ENCODE results near the gene GFRA3.
"Not testable (repeated sequence)": the region's sequence is repeated elsewhere in the genome, so short reads cannot be mapped to it uniquely, and the experiment has no call there.

Gene GFRA3, protein sequence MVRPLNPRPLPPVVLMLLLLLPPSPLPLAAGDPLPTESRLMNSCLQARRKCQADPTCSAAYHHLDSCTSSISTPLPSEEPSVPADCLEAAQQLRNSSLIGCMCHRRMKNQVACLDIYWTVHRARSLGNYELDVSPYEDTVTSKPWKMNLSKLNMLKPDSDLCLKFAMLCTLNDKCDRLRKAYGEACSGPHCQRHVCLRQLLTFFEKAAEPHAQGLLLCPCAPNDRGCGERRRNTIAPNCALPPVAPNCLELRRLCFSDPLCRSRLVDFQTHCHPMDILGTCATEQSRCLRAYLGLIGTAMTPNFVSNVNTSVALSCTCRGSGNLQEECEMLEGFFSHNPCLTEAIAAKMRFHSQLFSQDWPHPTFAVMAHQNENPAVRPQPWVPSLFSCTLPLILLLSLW

DNA sequence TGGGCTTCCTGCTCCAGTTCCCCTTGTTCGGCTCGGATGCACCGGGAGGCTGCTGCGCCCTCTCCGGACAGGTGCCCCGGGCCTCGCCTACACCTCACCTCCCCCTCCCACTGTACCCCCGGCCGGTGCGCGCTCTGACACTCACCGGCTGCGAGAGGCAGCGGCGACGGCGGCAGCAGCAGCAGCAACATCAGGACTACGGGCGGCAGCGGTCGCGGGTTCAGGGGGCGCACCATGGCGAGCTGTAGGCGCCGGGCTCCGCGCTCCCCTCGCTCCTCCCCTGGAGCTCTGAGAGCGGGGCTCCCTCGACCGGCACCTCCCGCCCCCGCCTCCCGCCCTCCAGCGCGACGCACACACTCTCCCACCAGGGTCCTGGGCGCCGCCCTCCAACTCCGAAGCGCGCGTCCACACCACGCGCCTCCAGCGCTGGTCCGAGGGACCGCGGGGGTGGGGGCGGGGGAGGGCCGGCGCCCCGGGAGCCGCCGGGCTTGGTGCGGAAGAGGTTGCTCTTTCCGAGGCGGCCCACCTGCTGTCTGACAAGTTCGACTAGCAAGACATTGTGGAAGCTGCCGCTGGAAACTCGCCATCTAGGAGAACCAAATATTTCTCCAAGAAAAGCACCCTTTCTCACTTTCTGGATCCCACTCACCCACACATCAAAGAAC, at the start of gene GFRA3:
TSS of gene GFRA3 (minus strand) at position 433 of the 665 bp plus-strand sequence. CDS start at position 236, 197 bp downstream.
- peak; percentile 56 for ATAC-seq
- no peak for TF ChIP-seq ZC3H10 (CRISPR knock-in tag; IDR thresholded peaks at IDR 0.05)
- TF ChIP-seq, protein P1, sequence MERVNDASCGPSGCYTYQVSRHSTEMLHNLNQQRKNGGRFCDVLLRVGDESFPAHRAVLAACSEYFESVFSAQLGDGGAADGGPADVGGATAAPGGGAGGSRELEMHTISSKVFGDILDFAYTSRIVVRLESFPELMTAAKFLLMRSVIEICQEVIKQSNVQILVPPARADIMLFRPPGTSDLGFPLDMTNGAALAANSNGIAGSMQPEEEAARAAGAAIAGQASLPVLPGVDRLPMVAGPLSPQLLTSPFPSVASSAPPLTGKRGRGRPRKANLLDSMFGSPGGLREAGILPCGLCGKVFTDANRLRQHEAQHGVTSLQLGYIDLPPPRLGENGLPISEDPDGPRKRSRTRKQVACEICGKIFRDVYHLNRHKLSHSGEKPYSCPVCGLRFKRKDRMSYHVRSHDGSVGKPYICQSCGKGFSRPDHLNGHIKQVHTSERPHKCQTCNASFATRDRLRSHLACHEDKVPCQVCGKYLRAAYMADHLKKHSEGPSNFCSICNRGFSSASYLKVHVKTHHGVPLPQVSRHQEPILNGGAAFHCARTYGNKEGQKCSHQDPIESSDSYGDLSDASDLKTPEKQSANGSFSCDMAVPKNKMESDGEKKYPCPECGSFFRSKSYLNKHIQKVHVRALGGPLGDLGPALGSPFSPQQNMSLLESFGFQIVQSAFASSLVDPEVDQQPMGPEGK (CRISPR knock-in tag; IDR thresholded peaks at IDR 0.05; ENCODE audit: borderline replicate concordance) = no peak
- TF ChIP-seq, protein P2, sequence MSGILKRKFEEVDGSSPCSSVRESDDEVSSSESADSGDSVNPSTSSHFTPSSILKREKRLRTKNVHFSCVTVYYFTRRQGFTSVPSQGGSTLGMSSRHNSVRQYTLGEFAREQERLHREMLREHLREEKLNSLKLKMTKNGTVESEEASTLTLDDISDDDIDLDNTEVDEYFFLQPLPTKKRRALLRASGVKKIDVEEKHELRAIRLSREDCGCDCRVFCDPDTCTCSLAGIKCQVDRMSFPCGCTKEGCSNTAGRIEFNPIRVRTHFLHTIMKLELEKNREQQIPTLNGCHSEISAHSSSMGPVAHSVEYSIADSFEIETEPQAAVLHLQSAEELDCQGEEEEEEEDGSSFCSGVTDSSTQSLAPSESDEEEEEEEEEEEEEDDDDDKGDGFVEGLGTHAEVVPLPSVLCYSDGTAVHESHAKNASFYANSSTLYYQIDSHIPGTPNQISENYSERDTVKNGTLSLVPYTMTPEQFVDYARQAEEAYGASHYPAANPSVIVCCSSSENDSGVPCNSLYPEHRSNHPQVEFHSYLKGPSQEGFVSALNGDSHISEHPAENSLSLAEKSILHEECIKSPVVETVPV (CRISPR knock-in tag; IDR thresholded peaks at IDR 0.05) = no peak
- no peak for TF ChIP-seq CSDC2 (CRISPR knock-in tag; IDR thresholded peaks at IDR 0.05)
- no peak for TF ChIP-seq ZFP30 (CRISPR knock-in tag; IDR thresholded peaks at IDR 0.05)
- no peak for TF ChIP-seq RARB (CRISPR knock-in tag; IDR thresholded peaks at IDR 0.05)
- TF ChIP-seq, protein P3, sequence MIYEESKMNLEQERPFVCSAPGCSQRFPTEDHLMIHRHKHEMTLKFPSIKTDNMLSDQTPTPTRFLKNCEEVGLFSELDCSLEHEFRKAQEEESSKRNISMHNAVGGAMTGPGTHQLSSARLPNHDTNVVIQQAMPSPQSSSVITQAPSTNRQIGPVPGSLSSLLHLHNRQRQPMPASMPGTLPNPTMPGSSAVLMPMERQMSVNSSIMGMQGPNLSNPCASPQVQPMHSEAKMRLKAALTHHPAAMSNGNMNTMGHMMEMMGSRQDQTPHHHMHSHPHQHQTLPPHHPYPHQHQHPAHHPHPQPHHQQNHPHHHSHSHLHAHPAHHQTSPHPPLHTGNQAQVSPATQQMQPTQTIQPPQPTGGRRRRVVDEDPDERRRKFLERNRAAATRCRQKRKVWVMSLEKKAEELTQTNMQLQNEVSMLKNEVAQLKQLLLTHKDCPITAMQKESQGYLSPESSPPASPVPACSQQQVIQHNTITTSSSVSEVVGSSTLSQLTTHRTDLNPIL (CRISPR knock-in tag; IDR thresholded peaks at IDR 0.05; ENCODE audit: low read depth) = no peak
- TF ChIP-seq GLIS3 (CRISPR knock-in tag; IDR thresholded peaks at IDR 0.05) = no peak
- TF ChIP-seq ZNF565 (CRISPR knock-in tag; conservative IDR thresholded peaks at IDR 0.05; ENCODE audit: low read depth) = no peak
- TF ChIP-seq ZFP3 (CRISPR knock-in tag; IDR thresholded peaks at IDR 0.05) = no peak
- TF ChIP-seq ZNF70 (CRISPR knock-in tag; IDR thresholded peaks at IDR 0.05) = no peak
- TF ChIP-seq BACH2 (CRISPR knock-in tag; IDR thresholded peaks at IDR 0.05; ENCODE audit: borderline replicate concordance) = no peak

DNA sequence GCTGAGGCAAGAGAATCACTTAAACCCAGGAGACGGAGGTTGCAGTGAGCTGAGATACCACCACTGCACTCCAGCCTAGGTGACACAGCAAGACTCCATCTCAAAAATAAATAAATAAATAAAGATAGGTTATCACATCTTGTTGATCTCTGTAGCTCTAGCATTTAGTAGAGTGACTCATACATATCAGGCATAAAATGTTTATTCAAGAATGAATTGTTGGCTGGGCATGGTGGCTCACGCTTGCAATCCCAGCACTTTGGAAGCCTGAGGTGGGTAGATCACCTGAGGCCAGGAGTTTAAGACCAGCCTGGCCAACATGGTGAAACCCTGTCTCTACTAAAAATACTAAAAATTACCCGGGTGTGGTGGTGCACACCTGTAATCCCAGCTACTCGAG, 43.8 kb upstream of the GFRA3 start:
- not testable (repeated sequence) for ATAC-seq

DNA sequence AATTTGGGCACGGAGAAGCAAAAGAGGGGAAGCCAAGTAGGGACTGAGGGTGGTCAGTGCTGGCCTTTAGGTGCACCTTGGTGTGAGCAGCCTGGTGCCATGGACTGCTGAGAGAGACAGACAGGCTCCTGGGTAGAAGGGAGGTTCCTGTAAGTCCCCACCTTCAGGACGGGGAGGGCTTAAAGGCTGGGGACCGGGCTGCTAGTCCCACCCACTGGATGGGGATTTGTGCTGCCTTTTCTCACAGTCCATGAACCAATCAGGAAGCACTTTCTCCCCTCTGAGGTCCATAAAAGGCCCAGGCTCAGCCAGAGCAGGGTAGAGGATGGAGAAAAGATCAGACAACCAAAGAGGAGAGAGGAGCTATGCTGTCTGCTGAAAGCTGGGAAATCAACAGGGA, 41.9 kb upstream of the GFRA3 start:
- ATAC-seq = no peak

More for the DNA sequence above, 41.9 kb upstream of the GFRA3 start:
- TF ChIP-seq ESRRG (CRISPR knock-in tag; IDR thresholded peaks at IDR 0.05) = no peak
- TF ChIP-seq, protein P2 (CRISPR knock-in tag; IDR thresholded peaks at IDR 0.05) = no peak
- TF ChIP-seq, protein P3 (CRISPR knock-in tag; IDR thresholded peaks at IDR 0.05; ENCODE audit: low read depth) = no peak
- TF ChIP-seq, protein P4, sequence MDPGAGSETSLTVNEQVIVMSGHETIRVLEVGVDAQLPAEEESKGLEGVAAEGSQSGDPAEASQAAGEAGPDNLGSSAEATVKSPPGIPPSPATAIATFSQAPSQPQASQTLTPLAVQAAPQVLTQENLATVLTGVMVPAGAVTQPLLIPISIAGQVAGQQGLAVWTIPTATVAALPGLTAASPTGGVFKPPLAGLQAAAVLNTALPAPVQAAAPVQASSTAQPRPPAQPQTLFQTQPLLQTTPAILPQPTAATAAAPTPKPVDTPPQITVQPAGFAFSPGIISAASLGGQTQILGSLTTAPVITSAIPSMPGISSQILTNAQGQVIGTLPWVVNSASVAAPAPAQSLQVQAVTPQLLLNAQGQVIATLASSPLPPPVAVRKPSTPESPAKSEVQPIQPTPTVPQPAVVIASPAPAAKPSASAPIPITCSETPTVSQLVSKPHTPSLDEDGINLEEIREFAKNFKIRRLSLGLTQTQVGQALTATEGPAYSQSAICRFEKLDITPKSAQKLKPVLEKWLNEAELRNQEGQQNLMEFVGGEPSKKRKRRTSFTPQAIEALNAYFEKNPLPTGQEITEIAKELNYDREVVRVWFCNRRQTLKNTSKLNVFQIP (CRISPR knock-in tag; IDR thresholded peaks at IDR 0.05; ENCODE audit: borderline replicate concordance, low read depth) = no peak
- TF ChIP-seq, protein P5, sequence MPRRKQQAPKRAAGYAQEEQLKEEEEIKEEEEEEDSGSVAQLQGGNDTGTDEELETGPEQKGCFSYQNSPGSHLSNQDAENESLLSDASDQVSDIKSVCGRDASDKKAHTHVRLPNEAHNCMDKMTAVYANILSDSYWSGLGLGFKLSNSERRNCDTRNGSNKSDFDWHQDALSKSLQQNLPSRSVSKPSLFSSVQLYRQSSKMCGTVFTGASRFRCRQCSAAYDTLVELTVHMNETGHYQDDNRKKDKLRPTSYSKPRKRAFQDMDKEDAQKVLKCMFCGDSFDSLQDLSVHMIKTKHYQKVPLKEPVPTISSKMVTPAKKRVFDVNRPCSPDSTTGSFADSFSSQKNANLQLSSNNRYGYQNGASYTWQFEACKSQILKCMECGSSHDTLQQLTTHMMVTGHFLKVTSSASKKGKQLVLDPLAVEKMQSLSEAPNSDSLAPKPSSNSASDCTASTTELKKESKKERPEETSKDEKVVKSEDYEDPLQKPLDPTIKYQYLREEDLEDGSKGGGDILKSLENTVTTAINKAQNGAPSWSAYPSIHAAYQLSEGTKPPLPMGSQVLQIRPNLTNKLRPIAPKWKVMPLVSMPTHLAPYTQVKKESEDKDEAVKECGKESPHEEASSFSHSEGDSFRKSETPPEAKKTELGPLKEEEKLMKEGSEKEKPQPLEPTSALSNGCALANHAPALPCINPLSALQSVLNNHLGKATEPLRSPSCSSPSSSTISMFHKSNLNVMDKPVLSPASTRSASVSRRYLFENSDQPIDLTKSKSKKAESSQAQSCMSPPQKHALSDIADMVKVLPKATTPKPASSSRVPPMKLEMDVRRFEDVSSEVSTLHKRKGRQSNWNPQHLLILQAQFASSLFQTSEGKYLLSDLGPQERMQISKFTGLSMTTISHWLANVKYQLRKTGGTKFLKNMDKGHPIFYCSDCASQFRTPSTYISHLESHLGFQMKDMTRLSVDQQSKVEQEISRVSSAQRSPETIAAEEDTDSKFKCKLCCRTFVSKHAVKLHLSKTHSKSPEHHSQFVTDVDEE (CRISPR knock-in tag; IDR thresholded peaks at IDR 0.05) = no peak
- no peak for TF ChIP-seq GLIS3 (CRISPR knock-in tag; IDR thresholded peaks at IDR 0.05)
- TF ChIP-seq ZNF8 (CRISPR knock-in tag; IDR thresholded peaks at IDR 0.05) = no peak
- no peak for TF ChIP-seq BACH2 (CRISPR knock-in tag; IDR thresholded peaks at IDR 0.05; ENCODE audit: borderline replicate concordance)
- no peak for TF ChIP-seq ARNTL (CRISPR knock-in tag; IDR thresholded peaks at IDR 0.05; ENCODE audit: borderline replicate concordance, low read depth)
- TF ChIP-seq SNAI2 (CRISPR knock-in tag; IDR thresholded peaks at IDR 0.05) = no peak
- TF ChIP-seq TOX (CRISPR knock-in tag; IDR thresholded peaks at IDR 0.05; ENCODE audit: borderline replicate concordance) = no peak
- no peak for TF ChIP-seq ZNF565 (CRISPR knock-in tag; conservative IDR thresholded peaks at IDR 0.05; ENCODE audit: low read depth)
- no peak for TF ChIP-seq ZNF70 (CRISPR knock-in tag; IDR thresholded peaks at IDR 0.05)
- TF ChIP-seq TCF4 (CRISPR knock-in tag; IDR thresholded peaks at IDR 0.05; ENCODE audit: borderline replicate concordance) = no peak
- TF ChIP-seq PPARA (CRISPR knock-in tag; IDR thresholded peaks at IDR 0.05; ENCODE audit: borderline replicate concordance) = no peak
- no peak for TF ChIP-seq RARB (CRISPR knock-in tag; IDR thresholded peaks at IDR 0.05)
- no peak for TF ChIP-seq ZFP30 (CRISPR knock-in tag; IDR thresholded peaks at IDR 0.05)

Measured in SK-N-SH treated with all-trans-retinoic acid at 6 μM for 48 hours (cell line).